ENCODE results near the gene RHBDL2. TPM values are rescaled to one million over a fixed set of nuclear protein-coding genes. Genes with fewer than 3 reads are reported as not detected.

Gene RHBDL2
- total and polyA plus RNA-seq, 2 of the 13 experiments (the other 11 are each of a cell fraction or from before 2014, with no cell fraction given) = 3.3 to 5.4 TPM

DNA sequence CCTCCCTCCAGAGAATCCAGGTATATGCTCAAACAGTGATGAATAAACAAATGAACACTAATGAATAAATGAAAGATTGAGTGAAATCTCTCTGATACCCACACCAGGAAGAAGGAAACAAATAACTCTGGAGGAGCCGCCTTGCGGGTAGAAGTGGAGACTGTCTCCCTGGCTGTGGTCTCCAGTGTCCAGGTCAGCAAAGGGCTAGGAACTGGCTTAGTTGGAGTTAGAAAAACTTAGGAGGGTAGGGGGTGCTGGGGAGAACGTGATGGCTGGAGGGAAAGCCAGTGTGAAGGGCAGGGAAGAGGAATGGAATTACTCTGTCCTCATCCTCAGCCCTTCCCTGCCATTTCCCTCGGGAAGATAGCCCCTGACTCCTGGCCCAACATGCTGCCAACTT, 537 bp downstream of the RHBDL2 start (continued):
- TF ChIP-seq, protein P1, sequence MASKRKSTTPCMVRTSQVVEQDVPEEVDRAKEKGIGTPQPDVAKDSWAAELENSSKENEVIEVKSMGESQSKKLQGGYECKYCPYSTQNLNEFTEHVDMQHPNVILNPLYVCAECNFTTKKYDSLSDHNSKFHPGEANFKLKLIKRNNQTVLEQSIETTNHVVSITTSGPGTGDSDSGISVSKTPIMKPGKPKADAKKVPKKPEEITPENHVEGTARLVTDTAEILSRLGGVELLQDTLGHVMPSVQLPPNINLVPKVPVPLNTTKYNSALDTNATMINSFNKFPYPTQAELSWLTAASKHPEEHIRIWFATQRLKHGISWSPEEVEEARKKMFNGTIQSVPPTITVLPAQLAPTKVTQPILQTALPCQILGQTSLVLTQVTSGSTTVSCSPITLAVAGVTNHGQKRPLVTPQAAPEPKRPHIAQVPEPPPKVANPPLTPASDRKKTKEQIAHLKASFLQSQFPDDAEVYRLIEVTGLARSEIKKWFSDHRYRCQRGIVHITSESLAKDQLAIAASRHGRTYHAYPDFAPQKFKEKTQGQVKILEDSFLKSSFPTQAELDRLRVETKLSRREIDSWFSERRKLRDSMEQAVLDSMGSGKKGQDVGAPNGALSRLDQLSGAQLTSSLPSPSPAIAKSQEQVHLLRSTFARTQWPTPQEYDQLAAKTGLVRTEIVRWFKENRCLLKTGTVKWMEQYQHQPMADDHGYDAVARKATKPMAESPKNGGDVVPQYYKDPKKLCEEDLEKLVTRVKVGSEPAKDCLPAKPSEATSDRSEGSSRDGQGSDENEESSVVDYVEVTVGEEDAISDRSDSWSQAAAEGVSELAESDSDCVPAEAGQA (IDR thresholded peaks at IDR 0.05; ENCODE audit: low read depth) = no peak
- TF ChIP-seq, protein P1 (CRISPR knock-in tag; IDR thresholded peaks at IDR 0.05; ENCODE audit: borderline replicate concordance) = no peak
- no peak for TF ChIP-seq ZNF253 (CRISPR knock-in tag; IDR thresholded peaks at IDR 0.05; ENCODE audit: borderline replicate concordance)
- no peak for TF ChIP-seq ZNF431 (CRISPR knock-in tag; IDR thresholded peaks at IDR 0.05; ENCODE audit: borderline replicate concordance, low read depth)
- no peak for TF ChIP-seq PAX8 (CRISPR knock-in tag; IDR thresholded peaks at IDR 0.05; ENCODE audit: borderline replicate concordance)
- TF ChIP-seq, protein P2, sequence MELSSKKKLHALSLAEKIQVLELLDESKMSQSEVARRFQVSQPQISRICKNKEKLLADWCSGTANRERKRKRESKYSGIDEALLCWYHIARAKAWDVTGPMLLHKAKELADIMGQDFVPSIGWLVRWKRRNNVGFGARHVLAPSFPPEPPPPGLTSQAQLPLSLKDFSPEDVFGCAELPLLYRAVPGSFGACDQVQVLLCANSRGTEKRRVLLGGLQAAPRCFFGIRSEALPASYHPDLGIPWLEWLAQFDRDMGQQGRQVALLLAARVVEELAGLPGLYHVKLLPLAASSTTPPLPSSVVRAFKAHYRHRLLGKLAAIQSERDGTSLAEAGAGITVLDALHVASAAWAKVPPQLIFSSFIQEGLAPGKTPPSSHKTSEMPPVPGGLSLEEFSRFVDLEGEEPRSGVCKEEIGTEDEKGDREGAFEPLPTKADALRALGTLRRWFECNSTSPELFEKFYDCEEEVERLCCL (CRISPR knock-in tag; IDR thresholded peaks at IDR 0.05; ENCODE audit: borderline replicate concordance) = no peak
- TF ChIP-seq, protein P3, sequence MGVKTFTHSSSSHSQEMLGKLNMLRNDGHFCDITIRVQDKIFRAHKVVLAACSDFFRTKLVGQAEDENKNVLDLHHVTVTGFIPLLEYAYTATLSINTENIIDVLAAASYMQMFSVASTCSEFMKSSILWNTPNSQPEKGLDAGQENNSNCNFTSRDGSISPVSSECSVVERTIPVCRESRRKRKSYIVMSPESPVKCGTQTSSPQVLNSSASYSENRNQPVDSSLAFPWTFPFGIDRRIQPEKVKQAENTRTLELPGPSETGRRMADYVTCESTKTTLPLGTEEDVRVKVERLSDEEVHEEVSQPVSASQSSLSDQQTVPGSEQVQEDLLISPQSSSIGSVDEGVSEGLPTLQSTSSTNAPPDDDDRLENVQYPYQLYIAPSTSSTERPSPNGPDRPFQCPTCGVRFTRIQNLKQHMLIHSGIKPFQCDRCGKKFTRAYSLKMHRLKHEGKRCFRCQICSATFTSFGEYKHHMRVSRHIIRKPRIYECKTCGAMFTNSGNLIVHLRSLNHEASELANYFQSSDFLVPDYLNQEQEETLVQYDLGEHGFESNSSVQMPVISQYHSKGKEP (CRISPR knock-in tag; IDR thresholded peaks at IDR 0.05) = no peak
- TF ChIP-seq, protein P4, sequence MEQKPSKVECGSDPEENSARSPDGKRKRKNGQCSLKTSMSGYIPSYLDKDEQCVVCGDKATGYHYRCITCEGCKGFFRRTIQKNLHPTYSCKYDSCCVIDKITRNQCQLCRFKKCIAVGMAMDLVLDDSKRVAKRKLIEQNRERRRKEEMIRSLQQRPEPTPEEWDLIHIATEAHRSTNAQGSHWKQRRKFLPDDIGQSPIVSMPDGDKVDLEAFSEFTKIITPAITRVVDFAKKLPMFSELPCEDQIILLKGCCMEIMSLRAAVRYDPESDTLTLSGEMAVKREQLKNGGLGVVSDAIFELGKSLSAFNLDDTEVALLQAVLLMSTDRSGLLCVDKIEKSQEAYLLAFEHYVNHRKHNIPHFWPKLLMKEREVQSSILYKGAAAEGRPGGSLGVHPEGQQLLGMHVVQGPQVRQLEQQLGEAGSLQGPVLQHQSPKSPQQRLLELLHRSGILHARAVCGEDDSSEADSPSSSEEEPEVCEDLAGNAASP (CRISPR knock-in tag; IDR thresholded peaks at IDR 0.05; ENCODE audit: borderline replicate concordance) = no peak; the same call in 1 of the 2 replicates
- no peak for TF ChIP-seq ISL2 (CRISPR knock-in tag; IDR thresholded peaks at IDR 0.05)
- TF ChIP-seq JUN (CRISPR knock-in tag; IDR thresholded peaks at IDR 0.05) = no peak
- TF ChIP-seq TEAD2 (CRISPR knock-in tag; IDR thresholded peaks at IDR 0.05) = no peak
- TF ChIP-seq, protein P5, sequence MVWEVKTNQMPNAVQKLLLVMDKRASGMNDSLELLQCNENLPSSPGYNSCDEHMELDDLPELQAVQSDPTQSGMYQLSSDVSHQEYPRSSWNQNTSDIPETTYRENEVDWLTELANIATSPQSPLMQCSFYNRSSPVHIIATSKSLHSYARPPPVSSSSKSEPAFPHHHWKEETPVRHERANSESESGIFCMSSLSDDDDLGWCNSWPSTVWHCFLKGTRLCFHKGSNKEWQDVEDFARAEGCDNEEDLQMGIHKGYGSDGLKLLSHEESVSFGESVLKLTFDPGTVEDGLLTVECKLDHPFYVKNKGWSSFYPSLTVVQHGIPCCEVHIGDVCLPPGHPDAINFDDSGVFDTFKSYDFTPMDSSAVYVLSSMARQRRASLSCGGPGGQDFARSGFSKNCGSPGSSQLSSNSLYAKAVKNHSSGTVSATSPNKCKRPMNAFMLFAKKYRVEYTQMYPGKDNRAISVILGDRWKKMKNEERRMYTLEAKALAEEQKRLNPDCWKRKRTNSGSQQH (CRISPR knock-in tag; IDR thresholded peaks at IDR 0.05; ENCODE audit: low read depth) = no peak
- no peak for TF ChIP-seq ETV6 (CRISPR knock-in tag; conservative IDR thresholded peaks at IDR 0.05)
- no peak for TF ChIP-seq ZBTB1 (CRISPR knock-in tag; IDR thresholded peaks at IDR 0.05; ENCODE audit: borderline replicate concordance)
- TF ChIP-seq MBNL3 (CRISPR knock-in tag; conservative IDR thresholded peaks at IDR 0.05) = no peak
- no peak for TF ChIP-seq ZNF333 (CRISPR knock-in tag; IDR thresholded peaks at IDR 0.05; ENCODE audit: borderline replicate concordance)
